ENCODE data around the gene TMEM145. TPM values are rescaled to one million over a fixed set of nuclear protein-coding genes. Genes with fewer than 3 reads are reported as not detected.

TMEM145 gene
- total and polyA plus RNA-seq, 9 of the 15 experiments (the other 6 are each of a cell fraction or from before 2014, with no cell fraction given) = 0.80 to 5.5 (median 1.9) TPM; not detected in 3

GRCh38 chr19:42275517-42275916 lies 37.6 kb upstream of the TMEM145 start:
- Histone ChIP-seq H2AFZ (ENCODE audit: low read depth, low read length) (no peak overlapping the region), H3K9me1 (ENCODE audit: control insufficient read depth, insufficient read depth, low read length) (no peaks in the 10 kb centered on the region), H3K4me3 (no peak overlapping the region), H3K27me3 (ENCODE audit: control insufficient read depth in 2 of 2, insufficient read depth in 2 of 2, low read length in 2 of 2) (no peaks in the 10 kb centered on the region), H3K4me1 (replicated peaks in 1 of 2; ENCODE audit: control insufficient read depth in 2 of 2, insufficient read depth in 2 of 2, low read length in 2 of 2) (peaks cover 19 to 60% of the 10 kb centered on the region in 2 experiments), H3K9me3 (replicated peaks; ENCODE audit: control insufficient read depth, insufficient read depth, low read depth, low read length) (no peaks in the 10 kb centered on the region), H3K36me3 (ENCODE audit: control insufficient read depth, insufficient read depth, low read length) (peaks cover 59% of the 10 kb centered on the region), H3K79me2 (ENCODE audit: control insufficient read depth, insufficient read depth, low read length) (peaks cover 40% of the 10 kb centered on the region), H4K20me1 (replicated peaks; ENCODE audit: control insufficient read depth, insufficient read depth, low read length) (no peaks in the 10 kb centered on the region), H3K4me2 (ENCODE audit: insufficient read depth, low read length) (no peak overlapping the region), H3K9ac (ENCODE audit: insufficient read depth in 1 of 2, low read depth in 2 of 2, low read length in 2 of 2) (peak overlapping the region in 1 of 2 experiments; percentile 82; a peak in 2 of 4 replicates), H3K27ac (ENCODE audit: extremely low read depth, low read depth, low read length) (no peak overlapping the region)
- intact Hi-C loops (cut with micrococcal nuclease) (no loop called here), in situ Hi-C loops (cut with MboI) (no loop called here)
- DNase-seq (ENCODE audit: extremely low read depth in 1 of 4, low spot score in 3 of 4) (no peak), FAIRE-seq (no peak), ATAC-seq (no peak)
- ChIA-PET CTCF (ENCODE audit: low intra/inter-chr PET ratio) (no interaction called here), POLR2A (interaction anchor here (1.3 kb wide), 1 partner anchor 9 kb away, joined by 4 read pairs; no protein-coding TSS in a partner anchor)
- 52% methylated on average over 3 of the region's 3 CpGs for whole genome bisulfite sequencing (ENCODE audit: insufficient coverage, low coverage, missing lambda C conversion rate)
- TF ChIP-seq THRAP3 (IDR thresholded peaks at IDR 0.05; ENCODE audit: borderline replicate concordance) (no peak), ZKSCAN8 (CRISPR knock-in tag; IDR thresholded peaks at IDR 0.05) (no peak), ELF4 (CRISPR knock-in tag; IDR thresholded peaks at IDR 0.05) (no peak), ETV1 (tag; conservative IDR thresholded peaks at IDR 0.05; ENCODE audit: low read depth) (no peak), ZNF584 (CRISPR knock-in tag; IDR thresholded peaks at IDR 0.05; ENCODE audit: low read depth) (no peak), BRCA1 (IDR thresholded peaks at IDR 0.05) (no peak), BRCA1 (CRISPR knock-in tag; IDR thresholded peaks at IDR 0.05) (no peak), HDAC1 (IDR thresholded peaks at IDR 0.05) (no peak)
- no TSS peak for BruUV-seq (replicated peaks)

All from K562 (cell line).